Activated CD8-positive, alpha-beta memory T cell treated with anti-CD3 and anti-CD28 coated beads, Interleukin-2, amount 50 U/mL, for 24 hours (primary cell): ENCODE measurements around the gene HMOX2.
A peak's percentile ranks its signal among the peaks of the same experiment; 100 is the strongest.

ENCODE experiments used
- DNase-seq: peaks from one replicate; pipeline ENCODE4 v3.0.0-alpha.2; 2020; ENCODE audit errors: extremely low read depth

HMOX2 gene

GRCh38 chr16:4505356-4506147 lies 29.4 kb downstream of the HMOX2 start:
- DNase-seq: peak; percentile 51

- DNase-seq: no peak
Observed at GRCh38 chr16:4506450-4506849, 30.3 kb downstream of the HMOX2 start.

- no peak for DNase-seq
Observed at GRCh38 chr16:4507588-4508345, 31.6 kb downstream of the HMOX2 start.

GRCh38 chr16:4508806-4509205 lies 32.6 kb downstream of the HMOX2 start:
- no peak for DNase-seq

GRCh38 chr16:4509420-4509819 lies 33.2 kb downstream of the HMOX2 start:
- DNase-seq: no peak

GRCh38 chr16:4510131-4510530 lies 33.9 kb downstream of the HMOX2 start:
- no peak for DNase-seq

- DNase-seq: no peak
Observed at GRCh38 chr16:4510747-4511426, 34.7 kb downstream of the HMOX2 start.

GRCh38 chr16:4511441-4512082 lies 35.4 kb downstream of the HMOX2 start:
- no peak for DNase-seq

- no peak for DNase-seq
Observed at GRCh38 chr16:4512473-4512872, 36.3 kb downstream of the HMOX2 start.

GRCh38 chr16:4513086-4513860 lies 37.1 kb downstream of the HMOX2 start:
- DNase-seq: no peak

- DNase-seq: no peak
Observed at GRCh38 chr16:4513881-4514280, 37.7 kb downstream of the HMOX2 start.

- no peak for DNase-seq
Observed at GRCh38 chr16:4514606-4515005, 38.4 kb downstream of the HMOX2 start.

GRCh38 chr16:4515611-4516233 lies 39.5 kb downstream of the HMOX2 start:
- no peak for DNase-seq

- DNase-seq: no peak
Observed at GRCh38 chr16:4517812-4518680, 41.8 kb downstream of the HMOX2 start.

GRCh38 chr16:4519274-4520058 lies 43.3 kb downstream of the HMOX2 start:
- no peak for DNase-seq

- DNase-seq: no peak
Observed at GRCh38 chr16:4520913-4521312, 44.7 kb downstream of the HMOX2 start.

- DNase-seq: no peak
Observed at GRCh38 chr16:4522051-4522581, 45.9 kb downstream of the HMOX2 start.

GRCh38 chr16:4523686-4524085 lies 47.5 kb downstream of the HMOX2 start:
- DNase-seq: no peak

GRCh38 chr16:4524571-4524970 lies 48.4 kb downstream of the HMOX2 start:
- DNase-seq: no peak
